H1 (cell line): ENCODE measurements around the gene COMT. TPM values are rescaled to one million over a fixed set of nuclear protein-coding genes. Genes with fewer than 3 reads are reported as not detected.

Experiments used
- CTCF ChIA-PET: fragments of 300-600 bp; sonication (Branson Sonifier 250); formaldehyde crosslinking; loops from one replicate; lab custom pipeline; 2021; ENCODE audit not compliant: partially characterized antibody; lab: Charles Lee
- POLR2A ChIA-PET: fragments of 300-600 bp; sonication (Branson Sonifier 250); formaldehyde crosslinking; loops from one replicate; lab custom pipeline; 2021; ENCODE audit warnings: inconsistent platforms; ENCODE audit not compliant: partially characterized antibody; lab: Charles Lee
- DNase-seq, 2 experiments: peaks; one replicate each; pipeline versions ENCODE4 v3.0.0 to v3.0.0-alpha.2; 2010 to 2022; ENCODE audit warnings: low spot score in 2 of 2, low read depth in 1 of 2, mixed read lengths in 1 of 2
- FAIRE-seq: peaks from 2 replicates; lab custom pipeline; 2011; peaks lifted over from hg19 to GRCh38; lab: Jason Lieb, UNC
- H2AFZ ChIP-seq: 2 replicates; pipeline ENCODE4 v1.8.1; 2012; ENCODE audit warnings: low read length, inconsistent platforms
- H2AK5ac ChIP-seq: 2 replicates; pipeline ENCODE4 v1.6.1; 2013; ENCODE audit warnings: low read depth, low read length
- H2BK120ac ChIP-seq: replicated peaks from 2 replicates; pipeline ENCODE3; 2013; ENCODE audit warnings: low read depth, low read length, inconsistent platforms
- H2BK12ac ChIP-seq: 2 replicates; pipeline ENCODE4 v1.6.1; 2013; ENCODE audit warnings: low read depth, low read length
- H2BK15ac ChIP-seq: 2 replicates; pipeline ENCODE4 v1.6.1; 2013; ENCODE audit warnings: low read length
- H2BK20ac ChIP-seq: 2 replicates; pipeline ENCODE4 v1.6.1; 2013; ENCODE audit warnings: low read length
- H2BK5ac ChIP-seq: 2 replicates; pipeline ENCODE4 v1.6.1; 2013; ENCODE audit warnings: low read depth, low read length
- H3K14ac ChIP-seq: 2 replicates; pipeline ENCODE4 v1.6.1; 2013; ENCODE audit warnings: inconsistent platforms; ENCODE audit not compliant: insufficient read length
- H3K18ac ChIP-seq: 2 replicates; pipeline ENCODE4 v1.6.1; 2013; ENCODE audit warnings: low read length; ENCODE audit errors: extremely low read depth
- H3K23ac ChIP-seq: 2 replicates; pipeline ENCODE4 v1.6.1; 2013; ENCODE audit warnings: inconsistent platforms; ENCODE audit not compliant: insufficient read length
- H3K23me2 ChIP-seq: 2 replicates; pipeline ENCODE4 v1.6.1; 2013; ENCODE audit warnings: low read depth, low read length
- H3K27ac ChIP-seq: 2 replicates; pipeline ENCODE4 v1.6.1; 2011; ENCODE audit warnings: low read depth, low read length, inconsistent platforms
- H3K27me3 ChIP-seq, 4 experiments: replicated peaks in 1 of 4; 1 replicate in 1 of 4; 2 replicates in 3 of 4; pipeline versions ENCODE4 v1.6.1 to v1.8.1; 2011 to 2013; ENCODE audit warnings: low read length in 3 of 4, mild to moderate bottlenecking in 3 of 4, inconsistent platforms in 2 of 4, mixed read lengths in 2 of 4, moderate library complexity in 1 of 4; ENCODE audit not compliant: control insufficient read depth in 3 of 4, insufficient read depth in 3 of 4; ENCODE audit errors: extremely low read depth in 1 of 4
- H3K36me3 ChIP-seq, 4 experiments: 2 replicates each; pipeline versions ENCODE4 v1.6.1 to v1.8.1; 2011 to 2013; ENCODE audit warnings: mild to moderate bottlenecking in 4 of 4, low read length in 3 of 4, moderate library complexity in 2 of 4, control low read depth in 1 of 4, inconsistent platforms in 1 of 4; ENCODE audit not compliant: insufficient read depth in 4 of 4, control insufficient read depth in 2 of 4
- H3K4ac ChIP-seq: replicated peaks from 2 replicates; pipeline ENCODE3; 2013; ENCODE audit warnings: low read length, low read depth, mixed read lengths, inconsistent platforms; ENCODE audit not compliant: insufficient read length
- H3K4me1 ChIP-seq, 4 experiments: replicated peaks in 1 of 4; 1 replicate in 1 of 4; 2 replicates in 3 of 4; pipeline versions ENCODE4 v1.6.1 to v1.8.1; 2011 to 2013; ENCODE audit warnings: low read length in 3 of 4, inconsistent platforms in 2 of 4, mixed read lengths in 1 of 4; ENCODE audit not compliant: insufficient read depth in 4 of 4, control insufficient read depth in 3 of 4
- H3K4me2 ChIP-seq, 2 experiments: 2 replicates each; pipeline versions ENCODE4 v1.6.1 to v1.8.1; 2011 to 2013; ENCODE audit warnings: low read depth in 2 of 2, low read length in 2 of 2, control low read depth in 1 of 2, inconsistent platforms in 1 of 2, mild to moderate bottlenecking in 1 of 2; ENCODE audit not compliant: insufficient read depth in 1 of 2
- H3K4me3 ChIP-seq, 4 experiments: fragments of 200-600, 300-600 bp in 1 of 4; sonication (generic), shearing (Covaris generic), sonication (Bioruptor Twin) in 1 of 4; 2 replicates each; pipeline versions ENCODE4 v1.5.1 to v1.8.1; 2011 to 2016; ENCODE audit warnings: low read length in 4 of 4, low read depth in 3 of 4, control low read depth in 2 of 4, inconsistent platforms in 2 of 4, mild to moderate bottlenecking in 2 of 4, mixed read lengths in 1 of 4, moderate library complexity in 1 of 4; ENCODE audit not compliant: insufficient read depth in 2 of 4; ENCODE audit errors: extremely low read depth in 1 of 4
- H3K56ac ChIP-seq: replicated peaks from 2 replicates; pipeline ENCODE3; 2013; ENCODE audit warnings: low read depth, mild to moderate bottlenecking, mixed read lengths, low read length, inconsistent platforms; ENCODE audit not compliant: insufficient read length
- H3K79me1 ChIP-seq: 2 replicates; pipeline ENCODE4 v1.6.1; 2013; ENCODE audit warnings: low read depth, low read length, control low read depth
- H3K79me2 ChIP-seq, 2 experiments: 2 replicates each; pipeline versions ENCODE4 v1.6.1 to v1.8.1; 2012 to 2013; ENCODE audit warnings: low read length in 2 of 2, mild to moderate bottlenecking in 2 of 2, inconsistent platforms in 1 of 2; ENCODE audit not compliant: insufficient read depth in 2 of 2, control insufficient read depth in 1 of 2
- H3K9ac ChIP-seq, 4 experiments: replicated peaks in 1 of 4; 1 replicate in 1 of 4; 2 replicates in 3 of 4; pipeline versions ENCODE4 v1.6.1 to v1.8.1; 2011 to 2013; ENCODE audit warnings: low read depth in 3 of 4, low read length in 3 of 4, control low read depth in 2 of 4, mild to moderate bottlenecking in 2 of 4, moderate library complexity in 2 of 4, inconsistent platforms in 1 of 4; ENCODE audit errors: extremely low read depth in 1 of 4
- H3K9me3 ChIP-seq, 2 experiments: 2 replicates each; pipeline versions ENCODE4 v1.6.1 to v1.8.1; 2012 to 2013; ENCODE audit warnings: mild to moderate bottlenecking in 2 of 2, moderate library complexity in 2 of 2, control low read depth in 1 of 2, inconsistent platforms in 1 of 2, low read depth in 1 of 2, low read length in 1 of 2, mixed read lengths in 1 of 2; ENCODE audit not compliant: insufficient read depth in 2 of 2
- H4K20me1 ChIP-seq, 2 experiments: replicated peaks in 1 of 2; 2 replicates each; pipeline versions ENCODE3 to v1.8.1; 2011 to 2013; ENCODE audit warnings: inconsistent platforms in 2 of 2, low read length in 2 of 2, mild to moderate bottlenecking in 1 of 2; ENCODE audit not compliant: insufficient read depth in 2 of 2, control insufficient read depth in 1 of 2
- H4K5ac ChIP-seq: 2 replicates; pipeline ENCODE4 v1.6.1; 2013; ENCODE audit warnings: low read length, low read depth, mixed read lengths, inconsistent platforms; ENCODE audit not compliant: insufficient read length
- H4K8ac ChIP-seq: 2 replicates; pipeline ENCODE4 v1.8.0; 2013; ENCODE audit warnings: mild to moderate bottlenecking, moderate library complexity, low read length, inconsistent platforms; ENCODE audit not compliant: insufficient read depth; ENCODE audit errors: extremely low read depth
- H4K91ac ChIP-seq: replicated peaks from 2 replicates; pipeline ENCODE3; 2013; ENCODE audit warnings: low read length, mixed read lengths, inconsistent platforms; ENCODE audit not compliant: insufficient read length
- BACH1 ChIP-seq: IDR thresholded peaks from 2 replicates; pipeline ENCODE4 v1.6.1; 2012; ENCODE audit warnings: low read length, improper control_type of control experiment
- CBX8 ChIP-seq: fragments of 300-800, 300-1000 bp; sonication (generic); IDR thresholded peaks from 2 replicates; pipeline ENCODE4 v1.7.1; 2016; ENCODE audit warnings: low read depth, low read length, borderline replicate concordance
- CHD2 ChIP-seq: IDR thresholded peaks from 2 replicates; pipeline ENCODE4 v1.6.1; 2012; ENCODE audit warnings: low read length, improper control_type of control experiment
- EZH2 ChIP-seq: fragments of 200-600 bp; sonication (generic); IDR thresholded peaks from 2 replicates; pipeline ENCODE4 v1.7.1; 2012; ENCODE audit warnings: low read depth, mild to moderate bottlenecking, moderate library complexity, low read length, inconsistent platforms; ENCODE audit not compliant: severe bottlenecking
- FOSL1 ChIP-seq: IDR thresholded peaks from 2 replicates; pipeline ENCODE4 v1.6.1; 2011; ENCODE audit warnings: mild to moderate bottlenecking, low read depth, low read length, moderate library complexity; ENCODE audit not compliant: insufficient read depth
- GABPA ChIP-seq: IDR thresholded peaks from 2 replicates; pipeline ENCODE4 v1.6.1; 2011; ENCODE audit warnings: mild to moderate bottlenecking, low read length, moderate library complexity, borderline replicate concordance; ENCODE audit not compliant: insufficient read depth
- JUN ChIP-seq: IDR thresholded peaks from 2 replicates; pipeline ENCODE4 v1.6.1; 2011; ENCODE audit warnings: low read depth, mild to moderate bottlenecking, improper control_type of control experiment, low read length
- KDM1A ChIP-seq: fragments of 200-600, 300-600 bp; sonication (generic); IDR thresholded peaks from 2 replicates; pipeline ENCODE4 v1.7.1; 2016; ENCODE audit warnings: mild to moderate bottlenecking, low read length, borderline replicate concordance
- KDM4A ChIP-seq: IDR thresholded peaks from one replicate; pipeline ENCODE4 v1.7.1; 2012; ENCODE audit warnings: low read depth, mild to moderate bottlenecking, moderate library complexity, low read length, inconsistent platforms; ENCODE audit not compliant: severe bottlenecking
- POLR2AphosphoS5 ChIP-seq: IDR thresholded peaks from 2 replicates; pipeline ENCODE4 v1.6.1; 2011; ENCODE audit warnings: low read depth, low read length
- SP4 ChIP-seq: IDR thresholded peaks from 2 replicates; pipeline ENCODE4 v1.6.1; 2012; ENCODE audit warnings: low read length, inconsistent platforms
- YY1 ChIP-seq: IDR thresholded peaks from 2 replicates; pipeline ENCODE4 v1.6.1; 2011; ENCODE audit warnings: low read depth, mild to moderate bottlenecking, low read length
- WGBS, 2 experiments: shearing (Covaris generic) in 1 of 2; methylation state at CpG; one replicate each; pipeline versions ENCODE4 v1.1.6 to v1.1.7; 2013 to 2015; ENCODE audit warnings: low lambda C conversion rate in 2 of 2, mixed read lengths in 2 of 2, inconsistent platforms in 1 of 2, low coverage in 1 of 2, missing lambda C conversion rate in 1 of 2; ENCODE audit not compliant: insufficient replicate concordance in 2 of 2, insufficient coverage in 1 of 2, insufficient read length in 1 of 2; ENCODE audit errors: extremely low coverage in 1 of 2, missing lambda C conversion rate in 1 of 2; 5-methylcytosine and 5-hydroxymethylcytosine counted together
- polyA plus RNA-seq, 7 experiments: library from polyadenylated mRNA; depleted of rRNA in 3 of 7; stranded (reverse) in 5 of 7; unstranded in 2 of 7; fragments of >200 nt in 5 of 7; fragments of 200-250 nt in 2 of 7; gene quantifications; 1 replicate in 5 of 7; 2 replicates in 1 of 7; 4 replicates in 1 of 7; pipeline versions ENCODE4 v1.2.1 to v1.2.3, GENCODE V29; 2011 to 2013; ENCODE audit warnings: missing spikeins in 2 of 7, mixed read lengths in 2 of 7
- total RNA-seq: library from RNA; stranded (reverse); fragmentation: NEBNext Ultra II Directional; extraction: Animal tissue kit (Norgen Biotek cat#: 25700); gene quantifications from 2 replicates; pipeline ENCODE4 v1.2.1, GENCODE V29; 2021

COMT gene
- total and polyA plus RNA-seq, 2 of the 8 experiments (the other 6 are each of a cell fraction or from before 2014, with no cell fraction given) = 15.2 to 33.7 TPM

- DNase-seq (no peak), FAIRE-seq (no peak)
- H3K23me2 ChIP-seq = no peaks in the 10 kb centered on the region
- no peak overlapping the region for H2AFZ ChIP-seq
- H3K27me3 ChIP-seq = no peaks in the 10 kb centered on the region; a peak in 2 of 7 replicates
- H3K79me1 ChIP-seq = no peaks in the 10 kb centered on the region
- no peak overlapping the region for H3K23ac ChIP-seq
- 76% methylated on average over 6 of the region's 7 CpGs; no CpG with 5 or more reads in 1 of the 2 experiments for WGBS, 2 experiments
- no peak overlapping the region for H3K4me3 ChIP-seq
- H4K5ac ChIP-seq = no peak overlapping the region
- no peak overlapping the region for H2BK12ac ChIP-seq
- H3K4me2 ChIP-seq = no peak overlapping the region
- ChIA-PET POLR2A (interaction anchor here (1.1 kb wide), 1 partner anchor 17 kb away, joined by 3 read pairs; no protein-coding TSS in a partner anchor), CTCF (interaction anchor here (1.2 to 10.1 kb wide), 7 partner anchors 8 to 193 kb away, joined by 3 to 69 read pairs (median 5); partner anchors contain the start of genes GNB1L and RTL10)
- no peaks in the 10 kb centered on the region for H4K20me1 ChIP-seq
- no peak overlapping the region for H2BK20ac ChIP-seq
- no peak overlapping the region for H4K91ac ChIP-seq
- no peak overlapping the region for H2BK15ac ChIP-seq
- no peak overlapping the region for H2BK120ac ChIP-seq
- no peak overlapping the region for H3K9ac ChIP-seq
- peaks cover 1 to 5% (median 5%) of the 10 kb centered on the region in 4 experiments for H3K4me1 ChIP-seq
- H3K4ac ChIP-seq = no peak overlapping the region
- H4K8ac ChIP-seq = no peak overlapping the region
- no peaks in the 10 kb centered on the region for H3K9me3 ChIP-seq
- H2BK5ac ChIP-seq = no peak overlapping the region
- no peaks in the 10 kb centered on the region for H3K36me3 ChIP-seq
- no peak overlapping the region for H3K14ac ChIP-seq
- H3K27ac ChIP-seq = no peak overlapping the region
- no peak overlapping the region for H2AK5ac ChIP-seq
- no peaks in the 10 kb centered on the region for H3K79me2 ChIP-seq
- H3K18ac ChIP-seq = no peak overlapping the region
- H3K56ac ChIP-seq = no peak overlapping the region
- TF ChIP-seq KDM1A (no peak), YY1 (no peak), JUN (no peak), GABPA (no peak), FOSL1 (no peak), EZH2 (no peak), SP4 (no peak), CHD2 (no peak), BACH1 (no peak), POLR2AphosphoS5 (no peak), CBX8 (no peak), KDM4A (no peak)
Measured at GRCh38 chr22:19898145-19898544, 43.4 kb upstream of the COMT start.
